Activated T-helper 1 cell treated with Interleukin-2 at 50 U/mL for 16 hours (primary cell): Measurements from ENCODE around the gene RCE1.

Experiments
- DNase-seq: peaks from one replicate; pipeline ENCODE4 v3.0.0-alpha.2; 2020; ENCODE audit warnings: low read depth

RCE1 gene

GRCh38 chr11:66869567-66869870 is 26.3 kb downstream of the RCE1 start:
- no peak for DNase-seq

- no peak for DNase-seq
Observed at GRCh38 chr11:66870131-66870530, 26.9 kb downstream of the RCE1 start.

GRCh38 chr11:66870616-66871520 is 27.6 kb downstream of the RCE1 start:
- DNase-seq, result no peak

GRCh38 chr11:66871521-66871901 is 28.3 kb downstream of the RCE1 start:
- no peak for DNase-seq

- no peak for DNase-seq
Observed at GRCh38 chr11:66874232-66874631, 31.0 kb downstream of the RCE1 start.

GRCh38 chr11:66875378-66875777 is 32.1 kb downstream of the RCE1 start:
- no peak for DNase-seq

GRCh38 chr11:66877588-66878385 is 34.5 kb downstream of the RCE1 start:
- no peak for DNase-seq

GRCh38 chr11:66878474-66878873 is 35.2 kb downstream of the RCE1 start:
- no peak for DNase-seq

GRCh38 chr11:66879000-66879399 is 35.8 kb downstream of the RCE1 start:
- DNase-seq, result no peak

GRCh38 chr11:66879583-66879982 is 36.3 kb downstream of the RCE1 start:
- DNase-seq, result no peak

GRCh38 chr11:66879999-66880398 is 36.8 kb downstream of the RCE1 start:
- DNase-seq, result no peak

- no peak for DNase-seq
Observed at GRCh38 chr11:66880496-66881450, 37.5 kb downstream of the RCE1 start.

GRCh38 chr11:66881451-66881835 is 38.2 kb downstream of the RCE1 start:
- DNase-seq, result no peak

- DNase-seq, result no peak
Observed at GRCh38 chr11:66881927-66882452, 38.7 kb downstream of the RCE1 start.

GRCh38 chr11:66882561-66883015 is 39.3 kb downstream of the RCE1 start:
- no peak for DNase-seq

- no peak for DNase-seq
Observed at GRCh38 chr11:66883016-66883965, 40.0 kb downstream of the RCE1 start.

GRCh38 chr11:66884443-66884842 is 41.2 kb downstream of the RCE1 start:
- DNase-seq, result no peak

GRCh38 chr11:66885469-66885868 is 42.2 kb downstream of the RCE1 start:
- DNase-seq, result no peak

- DNase-seq, result no peak
Observed at GRCh38 chr11:66885950-66886440, 42.8 kb downstream of the RCE1 start.

GRCh38 chr11:66886671-66887221 is 43.5 kb downstream of the RCE1 start:
- DNase-seq, result no peak
